ENCODE results near the gene MCOLN2. TPM values are rescaled to one million over a fixed set of nuclear protein-coding genes. Genes with fewer than 3 reads are reported as not detected.

The MCOLN2 gene
- total RNA-seq, 2 experiments from 2014 or later: 11.4 to 12.9 TPM

GRCh38 chr1:84889437-84889836, 107.5 kb downstream of the MCOLN2 start:
- Mint-ChIP-seq H3K36me3 (ENCODE audit: low read depth) (no peaks in the 10 kb centered on the region), H3K4me3 (no peak overlapping the region), H3K9me3 (ENCODE audit: insufficient read depth) (no peaks in the 10 kb centered on the region), H3K27me3 (ENCODE audit: low read depth) (peaks cover 25% of the 10 kb centered on the region), H3K4me1 (ENCODE audit: low read depth) (peaks cover 33% of the 10 kb centered on the region), H3K27ac (no peak overlapping the region)
- DNase-seq (no peak), ATAC-seq (no peak)
- ChIA-PET POLR2A (interaction anchor here (0.6 kb wide), 1 partner anchor 60 kb away, joined by 3 read pairs; no protein-coding TSS in a partner anchor), CTCF (no interaction called here)

- POLR2A ChIA-PET: no interaction called here
These were observed 108.2 kb downstream of the MCOLN2 start for GRCh38 chr1:84888753-84889152.

GRCh38 chr1:84887261-84887934, 109.5 kb downstream of the MCOLN2 start:
- no peak for DNase-seq
- no peak for ATAC-seq
- Mint-ChIP-seq H3K27ac (no peak overlapping the region), H3K27me3 (ENCODE audit: low read depth) (peaks cover 12% of the 10 kb centered on the region), H3K4me1 (ENCODE audit: low read depth) (peaks cover 25% of the 10 kb centered on the region), H3K36me3 (ENCODE audit: low read depth) (no peaks in the 10 kb centered on the region), H3K4me3 (no peak overlapping the region), H3K9me3 (ENCODE audit: insufficient read depth) (no peaks in the 10 kb centered on the region)
- POLR2A ChIA-PET: no interaction called here
- CTCF ChIA-PET: no interaction called here

More at GRCh38 chr1:84888753-84889152, 108.2 kb downstream of the MCOLN2 start:
- Mint-ChIP-seq H3K9me3 (ENCODE audit: insufficient read depth) (no peaks in the 10 kb centered on the region), H3K36me3 (ENCODE audit: low read depth) (no peaks in the 10 kb centered on the region), H3K27ac (peak overlapping the region; percentile 71), H3K4me1 (ENCODE audit: low read depth) (peaks cover 32% of the 10 kb centered on the region), H3K4me3 (no peak overlapping the region), H3K27me3 (ENCODE audit: low read depth) (peaks cover 19% of the 10 kb centered on the region)
- DNase-seq (no peak), ATAC-seq (no peak)
- CTCF ChIA-PET: no interaction called here

- H3K4me1 Mint-ChIP-seq (ENCODE audit: low read depth): peaks cover 22% of the 10 kb centered on the region
- CTCF ChIA-PET: interaction anchor here (1.0 kb wide), 1 partner anchor 103 kb away, joined by 3 read pairs; no protein-coding TSS in a partner anchor
- peaks cover 3% of the 10 kb centered on the region for H3K36me3 Mint-ChIP-seq (ENCODE audit: low read depth)
- H3K9me3 Mint-ChIP-seq (ENCODE audit: insufficient read depth): no peaks in the 10 kb centered on the region
- POLR2A ChIA-PET: interaction anchor here (0.7 kb wide), 1 partner anchor 14 kb away, joined by 3 read pairs; no protein-coding TSS in a partner anchor
- ATAC-seq (no peak), DNase-seq (no peak)
- H3K27me3 Mint-ChIP-seq (ENCODE audit: low read depth): peaks cover 4% of the 10 kb centered on the region
- no peak overlapping the region for H3K27ac Mint-ChIP-seq
- no peak overlapping the region for H3K4me3 Mint-ChIP-seq
These were observed 111.4 kb downstream of the MCOLN2 start for GRCh38 chr1:84885469-84885868.

- Mint-ChIP-seq H3K4me1 (ENCODE audit: low read depth) (peaks cover 15% of the 10 kb centered on the region), H3K27ac (no peak overlapping the region), H3K36me3 (ENCODE audit: low read depth) (peaks cover 3% of the 10 kb centered on the region), H3K9me3 (ENCODE audit: insufficient read depth) (no peaks in the 10 kb centered on the region), H3K27me3 (ENCODE audit: low read depth) (peaks cover 4% of the 10 kb centered on the region), H3K4me3 (no peak overlapping the region)
- ATAC-seq (no peak), DNase-seq (no peak)
- ChIA-PET CTCF (interaction anchor here (1.0 kb wide), 1 partner anchor 103 kb away, joined by 3 read pairs; no protein-coding TSS in a partner anchor), POLR2A (no interaction called here)
These were observed 112.1 kb downstream of the MCOLN2 start for GRCh38 chr1:84884671-84885389.

- no peak overlapping the region for H3K27ac Mint-ChIP-seq
- no peaks in the 10 kb centered on the region for H3K9me3 Mint-ChIP-seq (ENCODE audit: insufficient read depth)
- DNase-seq (no peak), ATAC-seq (no peak)
- H3K4me1 Mint-ChIP-seq (ENCODE audit: low read depth): peaks cover 2% of the 10 kb centered on the region
- H3K27me3 Mint-ChIP-seq (ENCODE audit: low read depth): peaks cover 8% of the 10 kb centered on the region
- ChIA-PET POLR2A (no interaction called here), CTCF (interaction anchor here (1.0 kb wide), 1 partner anchor 10 kb away, joined by 3 read pairs; no protein-coding TSS in a partner anchor)
- H3K4me3 Mint-ChIP-seq: no peak overlapping the region
- peaks cover 3% of the 10 kb centered on the region for H3K36me3 Mint-ChIP-seq (ENCODE audit: low read depth)
These were observed 113.6 kb downstream of the MCOLN2 start for GRCh38 chr1:84883286-84883685.

GRCh38 chr1:84877592-84877991, 119.3 kb downstream of the MCOLN2 start:
- CTCF ChIA-PET: no interaction called here

GRCh38 chr1:84876353-84876752, 120.6 kb downstream of the MCOLN2 start:
- ChIA-PET POLR2A (no interaction called here), CTCF (no interaction called here)
- Mint-ChIP-seq H3K27ac (no peak overlapping the region), H3K4me3 (no peak overlapping the region), H3K36me3 (ENCODE audit: low read depth) (no peaks in the 10 kb centered on the region), H3K27me3 (ENCODE audit: low read depth) (peaks cover 29% of the 10 kb centered on the region), H3K4me1 (ENCODE audit: low read depth) (peaks cover 20% of the 10 kb centered on the region), H3K9me3 (ENCODE audit: insufficient read depth) (no peaks in the 10 kb centered on the region)
- ATAC-seq: peak; percentile 91
- peak; percentile 35 for DNase-seq

More at GRCh38 chr1:84877592-84877991, 119.3 kb downstream of the MCOLN2 start:
- ATAC-seq (no peak), DNase-seq (no peak)
- Mint-ChIP-seq H3K9me3 (ENCODE audit: insufficient read depth) (no peaks in the 10 kb centered on the region), H3K27me3 (ENCODE audit: low read depth) (peaks cover 20% of the 10 kb centered on the region), H3K36me3 (ENCODE audit: low read depth) (peaks cover 3% of the 10 kb centered on the region), H3K27ac (no peak overlapping the region), H3K4me1 (ENCODE audit: low read depth) (peaks cover 20% of the 10 kb centered on the region), H3K4me3 (no peak overlapping the region)
- POLR2A ChIA-PET: no interaction called here

Other genes starting within 250 kb of the MCOLN2 start
- under 1 TPM; 0.74 to 0.94 TPM for gene LPAR3, start 103.9 kb downstream of the MCOLN2 start, total RNA-seq
- gene MCOLN3, start 51.4 kb upstream of the MCOLN2 start, total RNA-seq: 1 to 10 TPM; 1.6 TPM
- gene SYDE2, start 203.9 kb upstream of the MCOLN2 start, total RNA-seq: 1 to 10 TPM; 1.9 to 2.6 TPM